ENCODE measurements around the gene UBB.
"Not testable (repeated sequence)": the region's sequence is repeated elsewhere in the genome, so short reads cannot be mapped to it uniquely, and the experiment has no call there.

UBB gene

DNA sequence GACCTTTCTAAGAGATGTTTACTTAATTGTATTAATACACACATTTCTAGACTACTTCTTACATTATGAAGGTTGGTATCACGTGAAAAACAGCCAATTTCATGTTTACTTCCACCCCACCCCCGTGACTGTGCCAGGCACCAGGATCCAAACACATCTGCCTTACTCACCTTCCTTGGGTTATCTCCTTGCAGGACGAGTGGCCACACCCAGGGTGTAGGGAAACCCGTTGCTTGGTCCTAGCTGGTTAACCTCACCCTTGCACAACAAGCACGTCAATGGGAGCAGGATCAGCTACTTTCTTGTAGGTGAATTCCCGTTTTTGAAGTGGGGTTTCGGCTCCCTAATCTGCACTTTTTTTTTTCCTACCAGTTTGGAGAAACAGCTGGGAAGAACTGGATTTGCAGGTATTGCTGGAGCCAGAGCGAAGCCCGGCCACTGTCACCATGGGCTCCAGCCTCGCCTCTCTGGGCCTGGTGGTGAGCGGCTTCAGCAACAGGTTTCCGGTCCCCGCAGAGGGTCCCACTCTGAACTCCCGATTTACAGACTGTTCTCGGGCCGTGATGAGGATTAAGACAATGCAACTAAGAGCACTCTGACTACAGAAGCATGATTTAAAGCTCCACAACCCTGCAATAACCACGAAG lies 2.1 kb upstream of the UBB start:
- DNase-seq = no peak

DNA sequence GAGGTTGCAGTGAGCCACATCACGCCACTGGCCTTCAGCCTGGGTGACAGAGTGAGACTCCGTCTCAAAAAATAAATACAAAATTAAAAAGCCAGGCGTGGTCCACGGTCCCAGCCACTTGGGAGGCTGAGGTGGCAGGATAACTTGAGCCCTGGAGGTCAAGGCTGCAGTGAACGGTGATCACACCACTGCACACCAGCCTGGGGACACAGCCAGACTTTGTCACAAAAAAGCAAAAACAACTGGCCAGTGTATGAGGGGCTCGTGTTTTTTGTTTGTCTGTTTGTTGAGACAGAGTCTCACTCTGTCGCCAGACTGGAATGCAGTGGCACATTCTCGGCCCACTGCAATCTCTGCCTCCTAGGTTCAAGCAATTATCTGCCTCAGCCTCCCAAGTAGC lies 1.2 kb upstream of the UBB start:
- no peak for DNase-seq

DNA sequence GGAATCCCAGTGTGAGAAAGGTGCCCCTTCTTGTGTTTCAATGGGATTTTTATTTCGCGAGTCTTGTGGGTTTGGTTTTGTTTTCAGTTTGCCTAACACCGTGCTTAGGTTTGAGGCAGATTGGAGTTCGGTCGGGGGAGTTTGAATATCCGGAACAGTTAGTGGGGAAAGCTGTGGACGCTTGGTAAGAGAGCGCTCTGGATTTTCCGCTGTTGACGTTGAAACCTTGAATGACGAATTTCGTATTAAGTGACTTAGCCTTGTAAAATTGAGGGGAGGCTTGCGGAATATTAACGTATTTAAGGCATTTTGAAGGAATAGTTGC lies 567 bp downstream of the UBB start:
- no peak for DNase-seq

DNA sequence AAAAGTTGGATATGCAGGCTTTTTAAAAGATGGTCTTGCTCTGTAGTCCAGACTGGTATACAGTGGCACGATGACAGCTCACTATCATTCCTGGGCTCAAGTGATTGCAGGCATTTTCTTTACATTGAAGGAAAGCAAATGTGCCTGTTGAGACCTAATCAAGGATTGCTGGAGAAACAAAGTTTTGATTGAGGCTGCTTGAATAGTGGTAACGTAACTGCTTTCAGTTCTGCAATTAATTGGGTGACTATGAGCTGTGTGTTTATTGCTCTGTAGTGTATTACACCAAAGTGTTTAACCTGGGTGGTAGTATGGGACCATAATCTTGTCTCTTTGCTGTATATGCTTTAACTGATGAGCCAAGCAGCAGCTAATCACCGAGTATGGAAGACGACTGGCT lies 2.3 kb downstream of the UBB start:
- no peak for DNase-seq

DNA sequence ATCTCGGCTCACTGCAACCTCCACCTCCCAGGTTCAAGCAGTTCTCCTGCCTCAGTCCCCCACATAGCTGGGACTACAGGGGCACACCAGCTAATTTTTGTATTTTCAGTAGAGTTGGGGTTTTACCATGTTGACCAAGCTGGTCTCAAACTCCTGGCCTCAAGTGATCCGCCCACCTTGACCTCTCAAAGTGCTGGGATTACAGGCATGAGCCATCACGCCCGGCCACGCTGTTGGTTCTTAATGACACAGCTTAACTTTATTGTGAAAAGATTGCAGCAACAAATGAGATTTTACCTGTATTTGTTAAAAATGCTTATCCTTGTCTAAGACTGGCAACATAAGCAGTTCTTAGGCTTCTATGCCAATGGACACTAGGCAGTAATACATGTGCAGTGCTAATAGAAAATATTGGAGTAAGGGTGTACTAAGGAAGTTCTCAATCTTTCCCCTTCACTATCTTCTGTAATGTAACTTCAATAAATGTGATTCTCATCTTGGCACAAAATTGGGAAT lies 2.9 kb downstream of the UBB start:
- no peak for DNase-seq

DNA sequence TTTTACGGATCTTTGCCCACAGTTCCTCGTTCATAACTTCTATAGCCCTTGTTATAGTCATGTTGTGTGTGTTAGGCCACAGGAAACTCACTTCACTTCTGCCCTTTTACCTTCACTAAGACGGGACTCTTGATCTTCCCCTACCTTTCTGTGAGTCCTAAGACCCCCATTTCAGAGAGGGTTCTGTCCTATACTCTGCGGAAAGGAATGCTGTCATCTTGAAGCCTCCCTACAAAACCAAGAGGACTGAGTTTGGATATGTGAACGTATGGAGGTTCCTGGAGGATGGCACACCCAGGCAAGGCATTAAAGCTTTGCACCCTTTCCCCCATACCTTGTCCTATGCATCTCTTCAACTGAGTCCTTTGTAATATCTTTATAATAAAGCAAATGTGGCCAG lies 3.7 kb downstream of the UBB start:
- DNase-seq = no peak

DNA sequence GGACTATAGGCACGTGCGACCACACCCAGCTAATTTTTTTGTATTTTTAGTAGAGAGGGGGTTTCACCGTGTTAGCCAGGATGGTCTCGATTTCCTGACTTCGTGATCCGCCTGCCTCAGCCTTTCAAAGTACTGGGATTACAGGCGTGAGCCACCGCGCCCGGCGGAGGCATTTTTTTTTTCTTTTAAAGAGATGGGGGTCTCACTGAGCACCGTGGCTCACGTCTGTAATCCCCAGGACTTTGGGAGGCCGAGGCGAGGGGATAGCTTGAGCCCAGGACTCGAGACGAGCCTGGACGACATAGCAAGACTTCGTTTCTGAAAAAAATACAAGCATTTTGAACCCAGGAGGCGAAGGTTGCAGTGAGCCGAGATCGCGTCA lies 5.2 kb downstream of the UBB start:
- not testable (repeated sequence) for DNase-seq

DNA sequence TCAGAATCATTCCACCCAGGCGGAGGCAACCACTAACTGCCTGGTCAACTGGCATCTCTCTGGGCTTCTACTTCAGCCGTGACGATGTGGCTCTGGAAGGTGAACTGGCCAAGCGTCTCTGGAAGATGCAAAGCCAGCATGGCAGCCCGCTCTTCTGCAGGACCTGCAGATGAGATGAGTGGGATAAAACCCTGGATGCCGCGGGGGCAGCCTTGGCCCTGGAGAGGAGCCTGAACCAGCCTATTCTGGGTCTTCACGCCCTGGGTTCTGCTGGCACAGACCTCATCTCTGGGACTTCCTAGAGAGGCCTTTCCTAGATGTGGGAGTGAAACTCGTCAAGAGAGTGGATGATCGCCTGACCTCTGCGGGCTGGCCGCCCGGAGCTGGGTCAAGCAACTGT lies 10.6 kb downstream of the UBB start:
- DNase-seq = no peak

DNA sequence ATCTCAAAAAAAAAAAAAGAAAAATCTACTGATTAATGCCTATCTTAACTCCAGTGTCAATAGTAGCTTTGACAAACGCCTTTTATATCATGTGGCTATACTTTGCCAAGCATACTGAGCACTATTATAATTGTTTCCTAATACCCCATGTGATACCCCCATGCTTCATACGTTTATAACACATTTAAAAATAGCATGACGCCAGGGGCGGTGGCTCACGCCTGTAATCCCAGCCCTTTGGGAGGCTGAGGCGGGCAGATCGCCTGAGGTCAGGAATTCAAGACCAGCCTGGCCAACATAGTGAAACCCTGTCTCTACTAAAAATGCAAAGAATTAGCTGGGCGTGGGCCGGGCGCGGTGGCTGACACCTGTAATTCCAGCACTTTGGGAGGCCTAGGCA lies 11.6 kb downstream of the UBB start:
- DNase-seq = not testable (repeated sequence)

DNA sequence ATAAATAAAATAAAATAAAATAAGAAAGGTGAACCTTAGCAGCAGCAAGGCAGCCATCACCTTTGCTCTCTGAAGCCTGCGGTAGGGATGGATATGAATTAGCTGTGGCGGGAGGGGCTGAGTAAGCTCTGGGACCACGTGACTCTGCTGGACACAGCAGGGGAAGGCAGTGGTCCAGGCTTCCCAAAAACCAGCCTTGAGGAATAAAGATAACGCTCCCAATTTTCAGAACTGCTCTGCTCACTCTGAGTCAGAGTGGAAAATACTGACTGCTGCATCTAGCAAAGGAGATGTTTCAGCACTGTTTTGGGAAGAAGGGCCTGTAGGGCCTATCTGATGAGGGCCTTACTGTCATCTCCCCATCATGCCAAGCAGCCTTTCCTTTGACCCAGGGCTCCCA lies 15.0 kb downstream of the UBB start:
- DNase-seq = not testable (repeated sequence)

DNA sequence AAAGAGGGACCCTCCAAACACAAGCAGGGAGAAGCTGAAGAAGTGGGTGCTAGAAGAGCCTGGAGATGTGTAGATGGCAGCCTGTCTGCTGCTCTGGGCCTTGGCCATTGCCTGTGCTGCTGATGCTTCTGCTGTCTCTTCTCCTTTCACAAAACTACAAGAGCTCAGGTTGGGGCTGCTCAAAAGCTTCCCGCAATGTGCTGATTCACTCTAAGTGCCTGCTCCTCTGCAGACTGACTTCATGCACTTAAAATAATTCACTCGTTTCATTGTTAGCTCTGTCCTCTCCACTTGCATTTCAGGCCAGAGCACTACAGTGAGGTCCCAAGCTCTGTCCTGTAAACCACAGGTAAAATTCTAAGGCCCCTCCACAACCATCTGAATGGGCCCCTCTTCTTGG lies 15.8 kb downstream of the UBB start:
- not testable (repeated sequence) for DNase-seq

DNA sequence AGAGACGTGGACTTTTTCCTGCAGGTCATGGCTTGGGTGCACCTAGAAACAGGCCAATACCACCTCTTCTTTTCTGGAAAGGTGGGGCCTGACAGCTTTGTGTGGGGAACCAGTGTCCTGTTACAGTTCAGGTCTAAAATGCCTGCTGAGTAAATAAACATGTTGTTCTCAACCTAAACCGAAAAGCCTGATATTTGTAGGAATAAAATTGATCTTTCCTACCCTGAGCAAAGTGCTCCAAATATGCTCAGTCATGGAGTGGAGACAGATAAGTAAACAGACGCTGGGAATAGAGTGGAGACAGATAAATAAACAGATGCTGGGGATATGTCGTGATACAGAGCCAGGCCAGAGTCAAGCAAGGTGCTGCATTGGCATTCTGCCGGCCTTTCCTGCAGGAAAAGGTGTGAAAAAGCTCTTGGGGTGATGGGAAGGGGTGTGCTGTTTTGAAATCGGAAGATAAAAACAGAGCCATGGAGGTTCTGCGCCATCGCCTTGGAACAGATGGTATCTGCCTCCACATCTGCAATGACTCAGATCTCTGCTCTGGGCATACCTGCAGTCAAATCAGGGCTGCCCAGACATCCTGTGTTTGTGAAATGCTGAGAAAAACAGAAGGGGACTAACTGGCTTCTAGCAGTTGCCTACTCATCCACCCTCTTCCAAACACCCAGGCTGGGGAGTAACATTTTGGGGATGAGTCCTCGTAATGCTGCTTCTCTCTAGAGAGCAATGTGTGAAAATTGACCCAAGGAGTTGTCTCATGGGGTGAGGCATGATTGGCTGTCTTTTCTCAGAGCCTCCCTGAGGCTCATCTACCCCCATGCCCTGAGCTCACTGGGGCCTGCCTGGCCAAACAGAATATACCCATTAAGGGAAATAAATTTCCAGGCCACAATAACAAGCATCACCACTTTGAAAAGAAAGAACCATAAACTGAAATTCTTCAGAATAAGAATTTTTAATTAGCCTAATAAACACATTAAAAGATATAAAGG lies 17.7 kb downstream of the UBB start:
- peak; percentile 52 for DNase-seq

DNA sequence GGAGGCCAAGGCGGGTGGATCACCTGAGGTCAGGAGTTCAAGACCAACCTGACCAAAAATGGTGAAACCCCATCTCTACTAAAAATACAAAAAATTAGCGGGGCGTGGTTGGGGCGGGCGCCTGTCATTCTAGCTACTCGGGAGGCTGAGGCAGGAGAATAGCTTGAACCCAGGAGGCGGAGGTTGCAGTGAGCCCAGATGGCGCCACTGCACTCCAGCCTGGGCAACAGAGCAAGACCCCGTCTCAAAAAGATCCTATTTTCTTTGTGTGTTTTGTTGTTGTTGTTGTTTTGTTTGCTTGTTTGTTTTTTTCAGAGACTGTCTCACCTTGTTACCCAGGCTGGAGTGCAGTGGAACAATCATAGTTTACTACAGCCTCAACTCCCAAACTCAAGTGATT lies 23.0 kb downstream of the UBB start:
- DNase-seq = not testable (repeated sequence)

DNA sequence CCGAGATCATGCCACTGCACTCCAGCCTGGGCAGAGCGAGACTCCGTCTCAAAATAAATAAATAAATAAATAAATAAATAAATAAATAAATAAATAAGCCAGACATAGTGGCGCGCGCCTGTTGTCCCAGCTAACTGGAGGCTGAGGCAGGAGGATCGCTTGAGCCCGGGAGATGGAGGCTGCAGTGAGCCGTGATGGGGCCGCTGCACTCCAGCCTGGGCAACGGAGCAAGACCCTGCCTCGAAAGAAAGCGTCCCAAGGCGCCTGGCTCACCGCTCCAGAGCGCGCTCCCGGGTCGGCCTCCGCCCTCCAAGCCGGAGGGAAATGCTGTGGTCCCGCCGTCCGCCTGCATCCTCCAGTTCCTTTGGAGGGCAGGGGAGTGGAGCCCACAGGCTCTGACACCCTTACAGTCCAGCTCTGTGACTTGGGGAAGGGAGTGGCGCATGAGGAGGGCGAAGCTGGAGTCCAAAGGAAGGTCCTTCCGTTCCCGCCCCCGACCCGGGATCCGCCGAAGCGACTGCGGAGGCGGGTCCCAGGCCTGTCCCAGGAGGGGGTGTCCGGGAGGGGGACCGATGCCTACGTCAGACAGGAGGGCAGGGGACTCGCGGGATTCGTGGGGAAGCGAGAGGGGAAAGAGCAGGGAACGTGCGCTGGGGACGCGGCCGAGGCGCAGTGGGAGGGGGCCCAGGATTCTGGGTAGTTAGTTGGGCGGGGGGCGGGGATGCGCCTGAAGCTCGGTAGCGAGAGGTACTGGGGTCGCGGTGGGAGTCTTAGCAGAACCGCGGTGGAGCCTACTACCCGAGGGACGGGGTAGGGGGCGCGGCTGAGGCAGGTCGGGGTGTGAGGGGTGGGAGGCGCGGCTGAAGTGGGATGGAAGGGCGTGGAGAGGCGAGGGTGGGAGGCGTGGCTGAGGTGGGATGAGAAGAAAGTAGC lies 26.1 kb downstream of the UBB start:
- DNase-seq = no peak

DNA sequence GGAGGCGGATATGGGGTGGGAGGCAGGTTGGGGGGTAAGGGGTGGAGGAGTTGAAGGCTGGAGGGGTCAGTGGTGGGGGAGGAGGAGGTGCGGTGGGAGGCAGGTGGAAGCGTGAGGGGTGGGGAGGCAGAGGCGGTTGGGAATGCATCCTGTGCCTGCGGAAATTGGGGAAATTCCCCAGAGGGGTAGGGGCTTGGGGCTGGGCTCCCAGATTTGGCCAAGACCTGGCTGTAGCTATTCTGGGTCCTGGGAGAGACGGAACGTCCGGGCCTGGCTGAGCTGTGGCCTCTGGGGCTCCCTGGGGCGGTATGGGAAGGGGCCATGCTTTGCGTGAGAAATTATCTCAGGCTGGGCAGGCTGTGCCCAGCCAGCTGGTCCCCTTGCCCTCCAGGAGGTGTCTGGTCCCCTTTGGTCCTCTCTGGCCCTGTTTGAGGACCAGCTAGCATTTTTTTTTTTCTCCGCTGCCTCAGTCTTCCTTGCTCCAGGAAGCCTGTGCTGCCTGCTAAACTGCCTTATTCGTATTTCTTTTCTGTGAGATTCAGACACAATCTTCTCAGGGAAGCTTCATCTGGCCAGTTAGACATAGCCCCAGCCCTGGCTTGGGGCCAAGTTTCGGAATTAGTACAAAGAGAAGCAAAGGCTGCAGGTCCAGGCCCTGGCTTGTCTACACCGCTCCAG lies 27.2 kb downstream of the UBB start:
- DNase-seq = peak; percentile 55

DNA sequence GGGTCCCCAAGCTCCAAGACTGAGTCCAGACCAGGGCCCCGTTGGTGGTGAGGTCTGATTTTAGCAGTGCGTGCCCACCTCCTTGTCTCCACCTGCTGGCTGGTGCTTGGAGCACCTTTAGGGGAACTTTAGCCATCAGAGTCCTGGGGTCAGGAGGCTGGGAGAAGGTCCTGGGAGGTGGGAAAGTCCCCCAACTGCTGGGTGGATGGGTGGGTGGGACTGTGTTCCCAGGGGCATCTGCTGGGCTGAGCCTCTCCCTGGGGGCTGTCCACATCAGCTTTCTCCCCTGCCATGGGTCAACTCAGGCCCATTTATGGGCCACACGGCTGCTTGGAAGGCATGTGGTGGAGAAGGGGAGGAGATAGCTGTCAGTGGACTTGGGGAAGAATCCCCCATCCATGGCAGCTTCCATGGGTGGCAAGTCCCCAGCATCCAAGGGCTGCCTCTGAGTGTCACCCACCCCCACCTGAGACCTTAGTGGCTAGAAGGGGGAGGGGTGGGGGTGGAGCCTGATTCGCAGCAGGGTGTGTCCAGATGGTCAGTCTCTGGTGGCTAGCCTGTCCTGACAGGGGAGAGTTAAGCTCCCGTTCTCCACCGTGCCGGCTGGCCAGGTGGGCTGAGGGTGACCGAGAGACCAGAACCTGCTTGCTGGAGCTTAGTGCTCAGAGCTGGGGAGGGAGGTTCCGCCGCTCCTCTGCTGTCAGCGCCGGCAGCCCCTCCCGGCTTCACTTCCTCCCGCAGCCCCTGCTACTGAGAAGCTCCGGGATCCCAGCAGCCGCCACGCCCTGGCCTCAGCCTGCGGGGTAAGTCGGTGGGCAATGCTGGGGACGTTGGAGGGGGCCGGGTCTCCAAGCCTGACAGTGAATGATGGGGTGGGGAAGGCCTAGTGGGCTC lies 34.4 kb downstream of the UBB start, which contains the start of gene TRPV2:
TSS of gene TRPV2 (plus strand) at position 541 of the 894 bp plus-strand sequence. CDS start 2,098 bp downstream, outside the sequence.
- no peak for DNase-seq

DNA sequence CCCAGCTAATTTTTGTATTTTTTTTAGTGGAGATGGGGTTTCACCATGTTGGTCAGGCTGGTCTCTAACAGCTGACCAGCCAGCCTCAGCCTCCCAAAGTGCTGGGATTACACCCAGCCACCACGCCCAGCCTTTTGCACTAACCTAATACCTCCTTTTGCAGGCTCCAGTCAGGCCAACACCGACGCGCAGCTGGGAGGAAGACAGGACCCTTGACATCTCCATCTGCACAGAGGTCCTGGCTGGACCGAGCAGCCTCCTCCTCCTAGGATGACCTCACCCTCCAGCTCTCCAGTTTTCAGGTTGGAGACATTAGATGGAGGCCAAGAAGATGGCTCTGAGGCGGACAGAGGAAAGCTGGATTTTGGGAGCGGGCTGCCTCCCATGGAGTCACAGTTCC lies 36.5 kb downstream of the UBB start:
- DNase-seq = no peak

DNA sequence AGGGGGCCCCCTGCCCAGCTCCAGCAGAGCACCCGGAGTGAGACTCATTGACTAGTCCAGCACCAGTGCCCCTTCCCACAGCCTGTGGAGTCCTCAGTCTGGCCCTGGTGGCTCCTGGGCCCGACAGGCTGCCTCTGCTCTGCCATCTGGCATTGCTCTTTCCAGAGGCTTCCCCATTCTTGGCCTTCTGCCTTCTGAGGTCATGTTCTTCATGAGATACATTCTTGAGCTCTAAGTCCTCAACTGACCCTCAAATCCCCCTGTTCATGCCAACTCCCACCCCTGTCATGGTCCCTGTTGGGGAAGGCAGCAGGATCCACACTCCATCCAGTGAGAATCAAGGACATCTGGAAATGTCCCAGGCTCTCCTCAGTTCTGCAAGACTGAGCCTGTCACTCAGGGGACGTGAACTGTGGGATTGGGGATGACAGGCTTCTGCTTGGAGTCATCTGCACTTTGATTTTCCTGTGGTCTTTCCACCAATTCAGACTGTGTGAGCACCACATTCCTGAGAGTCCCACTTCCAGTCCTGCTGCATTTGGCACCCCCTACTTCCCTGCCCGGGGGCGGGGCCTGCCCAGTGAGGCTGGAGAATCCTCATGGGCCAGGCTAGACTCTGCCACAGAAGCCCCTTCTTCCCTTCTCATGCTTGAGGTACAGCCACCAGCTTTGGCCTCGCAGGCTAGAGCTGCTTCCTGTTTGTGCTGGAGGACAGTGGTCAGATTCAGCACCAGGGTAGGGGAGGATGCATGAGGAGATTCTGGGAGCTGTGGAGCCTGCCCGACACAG lies 37.2 kb downstream of the UBB start:
- no peak for DNase-seq

DNA sequence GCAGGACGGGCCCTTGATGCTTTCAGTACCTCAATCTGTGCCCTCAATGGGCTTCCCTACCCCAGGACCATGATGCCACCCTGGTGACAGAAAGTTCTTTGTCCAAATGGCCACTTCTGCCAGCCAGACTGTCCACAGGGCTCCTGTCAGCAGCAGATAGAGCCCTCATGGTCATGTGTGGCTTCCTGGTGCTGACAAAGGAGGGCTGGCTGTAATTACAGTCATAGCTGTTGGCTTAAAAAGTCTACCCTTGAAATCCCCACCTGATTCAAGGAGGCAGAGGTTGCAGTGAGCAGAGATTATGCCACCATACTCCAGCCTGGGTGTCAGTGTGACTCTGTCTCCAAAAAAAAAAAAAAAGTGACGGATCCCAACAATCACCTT lies 37.8 kb downstream of the UBB start:
- DNase-seq = no peak
